ENCODE results near the gene MACROD2. TPM values are rescaled to one million over a fixed set of nuclear protein-coding genes. Genes with fewer than 3 reads are reported as not detected.
"Not testable (repeated sequence)": the region's sequence is repeated elsewhere in the genome, so short reads cannot be mapped to it uniquely, and the experiment has no call there.

MACROD2 gene
- polyA plus RNA-seq, 5 donors, result 5.3 to 8.3 (median 8.1) TPM

DNA sequence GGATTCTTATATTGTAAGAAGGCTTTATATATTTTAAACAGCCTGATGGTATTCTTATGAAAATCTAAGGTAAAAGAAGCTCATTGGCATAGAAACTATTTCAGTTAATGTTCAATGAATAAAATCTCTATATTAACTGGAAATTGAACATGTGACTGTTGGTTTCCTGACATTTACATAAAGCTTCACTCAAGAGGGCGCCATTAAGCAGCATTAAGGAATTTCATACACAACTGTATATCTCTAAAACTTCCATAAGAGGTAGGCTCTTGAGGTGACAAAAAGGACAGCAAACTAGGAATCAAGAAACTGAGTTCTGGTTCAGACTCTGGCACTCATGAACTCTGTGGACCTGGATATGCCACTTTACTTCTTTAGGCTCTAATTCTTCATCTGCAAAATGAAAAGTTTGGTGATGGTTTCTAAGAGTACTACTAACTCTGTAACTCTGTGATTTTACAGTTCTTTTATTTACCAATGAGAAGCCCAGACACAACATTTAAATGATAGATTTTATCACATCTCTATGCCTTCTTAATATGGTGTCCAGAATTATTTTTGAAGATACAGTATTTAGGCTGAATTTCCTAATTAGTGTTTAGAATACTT, 194.6 kb downstream of the MACROD2 start:
- DNase-seq, result peak; percentile 6 to 10

DNA sequence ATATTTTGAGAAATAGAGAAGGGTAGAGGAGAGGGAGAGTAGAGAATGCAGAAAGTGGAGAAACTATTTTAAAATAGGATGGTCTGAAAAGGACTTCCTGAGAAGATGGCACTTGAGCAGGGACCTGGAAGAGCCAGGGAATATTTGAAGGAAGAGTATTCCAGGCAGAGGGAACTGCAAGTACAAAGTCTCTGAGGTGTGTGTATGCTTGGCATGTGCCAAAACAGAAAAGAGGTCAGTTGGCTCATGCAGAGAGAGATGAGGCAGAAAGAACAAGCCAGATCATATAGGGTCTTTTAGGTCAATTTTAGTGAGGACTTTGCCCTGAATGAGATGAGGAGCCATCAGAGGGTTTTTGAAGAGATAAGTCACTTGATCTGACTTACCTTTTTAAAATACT, 196.2 kb downstream of the MACROD2 start:
- no peak for DNase-seq

DNA sequence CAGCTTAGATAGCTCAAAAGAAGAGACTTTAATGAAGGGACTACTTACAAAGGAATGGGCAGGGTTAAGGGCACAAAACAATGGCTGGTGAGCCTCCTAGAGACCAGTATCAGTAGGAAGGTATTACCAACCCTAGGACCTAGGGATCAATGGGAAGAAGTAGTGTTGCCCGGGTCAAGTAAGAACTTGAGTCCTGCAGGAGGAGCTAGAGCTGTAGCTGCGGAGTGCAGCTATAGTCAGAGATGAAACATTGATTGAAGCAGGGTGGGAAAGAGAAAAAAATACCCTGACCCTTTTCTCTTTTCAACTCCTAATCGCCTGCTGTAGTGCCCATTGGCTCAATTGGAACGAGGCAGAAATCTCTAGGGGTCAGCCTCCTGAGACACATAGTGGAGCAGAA, 198.1 kb downstream of the MACROD2 start:
- DNase-seq, result no peak

DNA sequence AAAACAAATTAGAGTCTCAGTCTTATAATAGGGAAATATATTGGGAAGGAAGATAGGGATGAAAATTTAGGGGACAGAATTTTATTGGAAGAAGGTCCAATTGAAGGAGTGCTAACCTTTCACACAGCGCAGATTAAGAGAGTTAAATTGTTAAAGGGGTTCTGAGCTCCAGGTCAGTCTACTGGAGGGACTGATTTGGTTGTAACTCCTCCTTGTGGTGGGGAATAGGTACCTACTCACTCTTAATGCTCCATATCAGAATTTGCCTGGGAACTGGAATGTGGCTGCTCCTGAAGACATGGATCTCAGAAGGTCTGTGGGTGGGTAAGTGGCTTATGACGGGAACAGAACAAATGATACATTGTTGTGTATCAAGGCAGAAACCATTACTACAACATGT, 198.6 kb downstream of the MACROD2 start:
- no peak for DNase-seq

DNA sequence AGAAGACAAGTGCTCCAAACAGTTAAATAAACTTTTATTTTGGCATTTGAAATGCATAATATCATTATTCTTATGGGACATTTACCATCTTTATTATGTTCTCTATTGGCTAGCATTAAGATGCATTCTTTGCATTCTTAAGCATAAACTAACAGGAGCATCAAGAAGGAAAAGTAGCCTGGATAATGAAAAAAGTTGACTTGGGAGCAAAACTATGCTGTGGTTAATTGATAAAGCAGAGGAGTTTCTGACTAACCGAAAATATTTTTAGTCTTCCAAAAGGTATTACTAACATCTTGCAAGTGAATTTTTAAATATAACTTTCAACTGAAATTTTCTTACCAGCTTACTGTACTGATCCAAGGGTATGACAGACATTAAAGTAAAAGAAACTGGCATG, 201.8 kb downstream of the MACROD2 start:
- DNase-seq, result no peak

DNA sequence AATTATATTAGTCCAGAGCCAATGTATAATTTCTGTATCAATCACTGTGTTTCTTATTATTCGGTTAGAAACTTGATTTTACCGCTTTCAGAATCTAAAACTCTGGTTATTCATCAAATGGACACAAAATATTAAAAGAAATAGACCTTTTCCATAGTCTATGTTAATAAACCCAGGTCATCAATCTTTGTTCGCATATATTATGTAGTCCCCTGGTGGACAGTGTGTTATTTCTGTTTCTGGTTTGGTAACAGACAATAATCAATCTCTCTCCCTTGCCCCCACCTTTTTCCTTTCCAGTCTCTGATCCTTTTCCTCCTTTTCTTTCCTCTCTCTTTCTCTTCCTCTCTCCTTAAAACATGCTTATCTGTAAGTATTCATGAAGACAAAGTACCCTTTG, 203.1 kb downstream of the MACROD2 start:
- DNase-seq, result no peak

DNA sequence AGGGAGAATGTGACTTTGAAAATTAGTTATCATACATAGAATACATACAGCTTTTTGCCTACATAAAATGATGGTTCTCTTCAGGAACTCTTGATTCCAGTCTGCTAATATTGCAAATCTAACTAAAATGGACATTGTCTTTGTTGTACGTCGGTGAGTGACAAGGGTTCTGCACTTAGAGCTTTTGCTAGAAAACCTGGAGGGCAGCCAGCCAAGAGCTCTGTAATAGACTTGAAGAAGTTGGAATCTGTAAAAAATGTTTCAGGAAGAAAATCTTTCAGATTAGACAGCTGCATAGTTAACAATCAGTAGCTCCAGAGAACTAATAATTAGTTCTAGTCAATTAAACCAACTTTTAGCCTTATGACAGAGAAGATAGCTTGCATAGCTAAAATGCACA, 203.8 kb downstream of the MACROD2 start:
- peak; percentile 4 to 5 for DNase-seq

DNA sequence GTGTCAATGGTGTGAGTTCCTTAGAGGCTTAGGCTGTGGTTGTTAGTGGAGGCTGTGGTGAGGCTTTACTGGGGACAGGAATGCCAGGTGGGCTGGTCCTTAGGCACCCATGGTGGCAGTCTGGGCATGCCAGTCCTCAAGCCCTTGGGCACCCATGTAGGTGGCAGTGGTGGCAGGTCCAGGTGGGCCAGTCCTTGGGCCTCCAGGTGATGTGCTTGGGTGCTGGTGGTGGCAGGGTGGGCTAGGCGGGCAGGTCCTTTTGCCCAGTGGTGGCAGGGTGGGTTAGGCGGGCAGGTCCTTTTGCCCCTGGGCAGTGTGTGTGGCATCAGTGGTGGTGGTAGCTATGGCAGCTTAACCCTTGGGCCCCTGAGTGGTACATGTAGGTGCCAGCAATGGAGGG, 208.3 kb downstream of the MACROD2 start:
- no peak for DNase-seq

DNA sequence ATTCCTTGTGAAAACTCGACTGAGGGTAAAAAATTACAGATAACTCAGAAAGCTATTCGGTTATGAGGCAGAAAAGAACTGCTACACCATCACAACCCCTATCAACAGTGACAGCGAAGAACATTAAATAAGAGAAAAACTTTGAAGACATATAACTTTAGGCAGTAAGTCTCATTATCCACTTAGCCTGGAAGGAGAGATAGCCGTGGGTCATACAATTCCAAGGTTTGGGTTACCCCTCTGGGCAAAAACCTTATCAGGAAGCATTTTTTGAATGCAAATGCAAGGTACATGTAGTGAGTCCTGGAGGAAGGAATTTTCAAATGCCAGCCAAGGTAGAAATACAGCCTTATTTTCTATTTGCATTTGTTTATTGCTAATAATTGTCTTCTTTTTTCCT, 212.3 kb downstream of the MACROD2 start:
- DNase-seq, result no peak

DNA sequence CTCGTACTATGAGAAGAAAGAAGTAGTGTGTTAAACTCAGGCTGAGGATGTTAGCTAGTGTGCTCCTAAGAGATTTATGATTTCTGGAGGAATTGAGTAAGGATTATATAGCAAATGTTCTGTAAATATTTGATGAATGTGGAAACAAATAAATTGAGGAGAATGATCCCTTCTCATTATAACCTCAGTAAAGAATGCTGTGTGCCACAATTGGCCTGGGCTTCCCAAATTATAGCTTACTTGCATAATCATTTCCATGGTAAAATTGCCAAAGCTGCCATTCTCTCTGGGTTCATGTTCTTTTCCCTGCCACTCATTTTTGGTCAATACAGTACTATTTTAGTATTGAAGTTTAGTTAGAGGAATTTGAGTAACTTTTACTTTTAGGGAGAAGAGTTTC, 213.6 kb downstream of the MACROD2 start:
- no peak for DNase-seq

DNA sequence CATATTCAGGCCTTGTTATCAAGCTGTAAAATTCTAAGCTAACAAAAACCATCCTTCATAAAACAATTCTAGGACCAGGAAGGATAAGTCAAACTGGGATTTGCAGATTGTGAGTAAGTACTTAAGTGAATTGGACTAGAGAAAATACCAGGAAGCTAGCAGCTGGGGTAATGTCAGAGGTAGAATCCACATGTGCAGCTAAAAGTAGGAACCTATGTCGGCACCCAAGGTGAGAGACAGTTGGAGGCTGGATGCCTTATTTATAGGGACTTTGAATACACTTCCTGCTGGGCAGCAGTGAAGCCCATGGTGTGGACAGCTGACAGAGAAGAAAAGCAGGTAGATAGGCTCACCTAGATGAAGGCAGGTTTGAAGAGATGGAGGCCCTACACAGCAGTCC, 214.8 kb downstream of the MACROD2 start:
- DNase-seq, result no peak

DNA sequence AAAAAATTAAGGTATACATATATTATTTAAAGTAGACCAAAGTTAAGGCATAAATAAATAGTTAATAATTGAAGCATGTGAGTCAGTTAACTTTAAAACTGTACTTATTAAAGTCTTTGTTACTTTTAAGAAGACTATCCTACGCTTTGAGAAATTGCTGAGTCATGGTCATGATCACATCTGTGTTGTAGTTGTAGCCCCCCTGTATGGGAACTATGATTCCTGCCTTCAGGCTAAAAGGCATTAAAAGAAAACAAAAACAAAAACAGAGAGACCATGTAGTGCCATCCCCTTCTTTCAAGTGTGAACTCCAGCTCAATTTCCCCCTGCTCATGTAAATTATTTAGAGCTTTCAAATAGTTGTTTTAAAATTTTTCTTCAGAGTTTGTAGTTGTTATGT, 218.7 kb downstream of the MACROD2 start:
- no peak for DNase-seq

DNA sequence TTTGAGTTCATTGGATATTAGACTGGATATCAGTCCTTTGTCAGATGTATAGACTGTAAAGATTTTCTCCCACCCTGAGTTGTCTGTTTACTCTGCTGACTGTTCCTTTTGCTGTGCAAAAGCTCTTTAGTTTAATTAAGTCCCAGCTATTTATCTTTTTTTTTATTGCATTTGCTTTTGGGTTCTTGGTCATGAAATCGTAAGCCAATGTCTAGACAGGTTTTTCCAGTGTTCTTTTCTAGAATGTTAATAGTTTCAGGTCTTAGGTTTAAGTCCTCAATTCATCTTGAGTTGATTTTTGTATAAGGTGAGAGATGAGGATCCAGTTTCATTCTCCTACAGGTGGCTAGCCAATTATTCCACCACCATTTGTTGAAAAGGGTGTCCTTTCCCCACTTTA, 220.6 kb downstream of the MACROD2 start:
- DNase-seq, result not testable (repeated sequence)

DNA sequence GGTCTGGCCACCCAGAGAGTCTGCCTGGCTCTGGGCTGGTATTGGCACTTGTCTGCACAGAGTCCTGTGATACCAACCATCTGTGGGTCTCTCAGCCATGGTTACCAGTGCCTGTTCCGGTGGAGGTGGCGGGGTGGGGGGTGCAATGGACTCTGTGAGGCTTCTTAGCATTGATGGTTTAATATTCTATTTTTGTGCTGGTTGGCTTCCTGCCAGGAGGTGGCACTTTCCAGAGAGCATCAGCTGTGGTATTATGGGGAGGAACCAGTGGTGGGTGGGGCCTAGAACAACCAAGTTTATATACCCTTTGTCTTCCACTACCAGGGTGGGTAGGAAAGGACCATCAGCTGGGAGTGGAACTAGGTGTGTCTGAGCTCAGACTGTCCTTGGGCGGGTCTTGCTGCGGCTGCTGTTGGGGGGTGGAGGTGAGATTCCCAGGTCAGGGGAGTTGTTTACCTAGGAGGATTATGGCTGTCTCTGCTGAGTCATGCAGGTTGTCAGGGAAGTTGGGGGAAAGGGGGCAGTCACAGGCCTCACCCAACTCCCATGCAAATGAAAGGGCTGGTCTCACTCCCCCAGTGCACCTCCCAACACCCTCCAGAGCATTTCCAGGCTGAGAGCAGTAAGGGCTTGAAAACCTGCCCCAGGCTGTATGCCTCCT, 224.6 kb downstream of the MACROD2 start:
- no peak for DNase-seq

DNA sequence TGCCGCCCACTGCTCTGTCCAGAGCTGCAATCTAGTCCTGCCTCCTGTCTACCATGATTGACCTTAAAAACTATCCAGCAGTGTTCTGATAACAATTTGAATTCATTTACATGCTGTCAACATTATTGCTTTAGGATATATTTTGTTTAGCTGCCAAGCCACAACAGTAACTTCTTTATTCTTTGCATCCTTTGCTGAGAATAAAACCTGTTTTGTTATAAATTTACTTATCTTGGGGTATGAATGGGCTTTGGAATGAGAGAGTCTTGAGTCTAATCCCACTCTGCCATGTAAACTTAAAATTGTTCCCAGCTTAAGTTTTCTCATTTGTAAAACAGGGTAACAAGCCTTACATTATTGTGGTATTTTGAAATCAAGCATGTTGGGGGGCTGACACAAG, 225.7 kb downstream of the MACROD2 start:
- DNase-seq, result no peak

DNA sequence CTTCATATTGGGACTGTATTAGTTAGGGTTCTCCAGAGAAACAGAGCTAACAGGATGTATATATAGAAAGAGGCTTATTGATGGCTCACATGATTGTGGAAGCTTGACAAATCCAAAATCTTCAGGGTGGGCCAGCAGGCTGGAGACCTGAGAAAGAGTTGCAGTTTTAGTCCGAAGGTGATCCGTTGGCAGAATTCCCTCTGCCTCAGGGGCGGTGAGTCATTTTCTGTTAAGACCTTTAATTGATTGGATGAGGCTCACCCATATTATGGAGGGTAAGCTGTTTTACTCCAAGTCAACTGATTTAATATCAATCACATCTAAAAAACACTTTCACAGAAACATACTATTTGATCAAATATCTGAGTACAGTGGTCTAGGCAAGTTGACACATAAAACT, 228.5 kb downstream of the MACROD2 start:
- no peak for DNase-seq

DNA sequence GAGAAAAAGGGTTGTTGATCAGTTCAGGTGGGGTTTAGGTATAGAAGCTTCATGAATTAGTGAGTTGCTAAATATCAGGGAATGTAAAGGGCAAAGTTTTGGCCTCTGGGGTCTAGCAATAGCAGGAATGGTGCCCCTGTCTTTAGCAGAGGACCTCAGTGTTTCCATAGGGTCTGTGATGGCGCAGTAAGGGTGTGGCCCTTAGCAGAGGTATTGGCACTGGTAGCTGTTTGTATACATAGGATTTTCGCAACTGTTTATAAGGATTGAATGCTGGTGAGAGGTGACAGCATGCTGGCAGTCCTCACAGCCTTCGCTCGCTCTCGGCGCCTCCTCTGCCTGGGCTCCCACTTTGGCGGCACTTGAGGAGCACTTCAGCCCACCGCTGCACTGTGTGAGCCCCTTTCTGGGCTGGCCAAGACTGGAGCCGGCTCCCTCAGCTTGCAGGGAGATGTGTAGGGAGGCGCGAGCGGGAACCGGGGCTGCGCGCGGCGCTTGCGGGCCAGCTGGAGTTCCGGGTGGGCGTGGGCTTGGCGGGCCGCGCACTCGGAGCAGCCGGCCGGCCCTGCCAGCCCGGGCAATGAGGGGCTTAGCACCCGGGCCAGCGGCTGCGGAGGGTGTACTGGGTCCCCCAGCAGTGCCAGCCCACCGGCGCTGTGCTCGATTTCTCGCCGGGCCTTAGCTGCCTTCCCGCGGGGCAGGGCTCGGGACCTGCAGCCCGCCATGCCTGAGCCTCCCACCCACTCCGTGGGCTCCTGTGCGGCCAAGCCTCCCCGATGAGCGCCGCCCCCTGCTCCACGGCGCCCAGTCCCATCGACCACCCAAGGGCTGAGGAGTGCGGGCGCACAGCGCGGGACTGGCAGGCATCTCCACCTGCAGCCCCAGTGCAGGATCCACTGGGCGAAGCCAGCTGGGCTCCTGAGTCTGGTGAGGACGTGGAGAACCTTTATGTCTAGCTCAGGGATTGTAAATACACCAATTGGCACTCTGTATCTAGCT, 231.0 kb downstream of the MACROD2 start:
- DNase-seq, result not testable (repeated sequence)

DNA sequence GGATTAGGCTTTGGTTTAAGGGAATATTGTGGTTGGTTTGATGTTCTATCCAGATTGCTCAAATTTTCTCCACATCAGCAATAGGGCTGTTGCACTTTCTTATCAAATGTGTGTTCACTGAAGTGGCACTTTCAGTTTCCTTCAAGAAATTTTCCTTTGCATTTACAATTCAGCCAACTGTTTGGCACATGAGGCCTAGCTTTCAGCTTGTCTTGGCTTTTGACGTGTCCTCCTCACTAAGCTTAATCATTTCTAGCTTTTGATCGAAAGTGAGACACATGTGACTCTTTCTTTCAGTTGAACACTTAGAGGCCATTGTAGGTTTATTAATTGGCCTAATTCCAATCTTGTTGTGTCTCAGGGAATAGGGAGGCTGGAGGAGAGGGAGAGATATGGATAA, 237.3 kb downstream of the MACROD2 start:
- DNase-seq, result peak in 1 of 2 donors; percentile 7

DNA sequence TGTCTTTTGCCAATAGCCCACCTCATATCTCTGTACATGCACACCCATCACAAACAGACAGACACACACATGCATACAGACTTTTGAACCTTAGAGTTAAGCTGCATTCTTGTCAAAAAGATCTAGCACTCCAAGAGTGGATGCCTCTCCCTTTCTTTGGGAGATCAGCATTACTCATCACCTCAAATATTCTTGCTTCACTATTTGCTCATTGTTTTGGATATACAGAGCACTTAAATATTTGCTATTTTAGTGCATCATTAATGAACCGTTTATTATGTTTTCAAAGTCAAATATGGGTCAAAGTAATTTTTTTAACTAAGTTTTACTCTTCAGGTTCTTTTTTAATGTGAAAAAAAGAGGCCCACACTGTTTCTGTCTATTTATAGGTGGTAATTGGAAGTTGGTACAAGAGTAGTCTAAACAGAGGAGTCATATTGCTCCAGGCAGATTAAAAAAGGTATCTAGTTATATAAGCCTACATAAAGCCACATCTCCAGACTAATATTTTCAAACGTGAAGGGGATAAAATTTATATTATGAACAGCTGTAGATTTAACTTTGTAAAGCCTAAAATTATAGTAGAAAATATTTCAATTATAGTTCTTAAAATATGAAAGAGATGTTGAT, 239.5 kb downstream of the MACROD2 start:
- no peak for DNase-seq

DNA sequence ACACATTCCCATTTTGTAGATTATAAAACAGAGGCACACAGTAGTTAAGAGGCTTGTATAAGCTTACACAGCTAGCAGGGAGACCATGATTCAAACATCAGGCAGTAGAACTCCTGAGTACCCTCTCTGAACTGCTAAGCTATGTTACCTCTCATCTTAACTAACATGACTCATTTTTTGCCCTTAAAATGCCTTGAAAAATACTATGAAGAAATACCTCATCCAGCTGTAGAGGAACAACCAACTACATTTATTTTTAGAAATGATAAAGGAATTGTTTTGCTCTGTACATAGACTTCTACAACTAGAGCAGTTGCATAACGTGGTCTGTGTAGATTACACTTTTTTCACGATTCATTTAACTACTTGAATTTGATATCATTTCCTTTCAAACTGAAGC, 240.0 kb downstream of the MACROD2 start:
- DNase-seq, result no peak

DNA sequence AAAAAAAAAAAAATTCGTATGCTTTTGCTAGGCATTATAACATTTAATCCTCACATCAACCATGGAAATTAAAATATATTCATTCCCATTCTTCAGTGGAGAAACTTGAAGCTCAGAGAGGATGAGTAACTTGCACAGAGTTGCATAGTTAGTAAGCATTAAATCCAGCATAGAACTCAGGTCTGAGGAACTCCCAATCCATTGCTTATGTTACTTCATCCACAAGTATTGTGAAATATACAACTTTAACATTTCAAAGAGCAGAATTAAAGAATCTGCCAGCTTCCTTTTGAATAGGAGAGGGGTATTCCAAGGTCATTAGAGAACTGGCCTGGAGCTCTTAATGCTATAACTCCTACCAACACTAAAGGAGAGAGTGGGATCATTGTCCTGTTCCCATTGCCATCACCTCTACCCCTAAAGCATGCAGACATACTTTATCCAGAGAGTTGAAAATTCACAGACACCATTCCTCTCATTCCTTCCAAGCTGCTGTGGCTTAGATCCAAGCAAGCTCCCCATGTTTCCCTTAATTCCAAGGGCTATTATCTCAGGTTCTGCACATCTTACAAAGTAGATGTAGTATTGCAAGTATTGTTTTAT, 250.2 kb downstream of the MACROD2 start:
- DNase-seq, result no peak

DNA sequence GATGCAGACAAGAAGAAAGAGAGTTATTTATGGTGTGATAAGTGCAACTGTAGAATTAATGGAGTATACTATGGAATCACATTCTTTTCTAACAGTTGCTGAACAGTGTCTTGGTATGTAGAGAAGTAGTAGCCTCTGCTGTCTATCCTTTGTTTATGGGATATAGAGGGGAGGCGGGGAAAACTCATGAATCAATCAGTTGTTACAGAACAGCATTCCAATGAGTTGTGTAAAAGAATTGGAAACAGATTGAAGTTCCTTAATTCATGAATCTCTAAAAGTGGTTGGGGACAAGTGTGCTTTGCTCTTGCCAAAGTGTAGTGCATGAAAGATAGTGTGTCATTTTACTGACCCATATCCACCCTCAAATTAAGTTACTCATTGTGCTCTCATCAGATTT, 264.4 kb downstream of the MACROD2 start:
- no peak for DNase-seq
